ENCODE data around the gene TTLL11.
"Not testable (repeated sequence)": the region's sequence is repeated elsewhere in the genome, so short reads cannot be mapped to it uniquely, and the experiment has no call there.

Gene TTLL11

DNA sequence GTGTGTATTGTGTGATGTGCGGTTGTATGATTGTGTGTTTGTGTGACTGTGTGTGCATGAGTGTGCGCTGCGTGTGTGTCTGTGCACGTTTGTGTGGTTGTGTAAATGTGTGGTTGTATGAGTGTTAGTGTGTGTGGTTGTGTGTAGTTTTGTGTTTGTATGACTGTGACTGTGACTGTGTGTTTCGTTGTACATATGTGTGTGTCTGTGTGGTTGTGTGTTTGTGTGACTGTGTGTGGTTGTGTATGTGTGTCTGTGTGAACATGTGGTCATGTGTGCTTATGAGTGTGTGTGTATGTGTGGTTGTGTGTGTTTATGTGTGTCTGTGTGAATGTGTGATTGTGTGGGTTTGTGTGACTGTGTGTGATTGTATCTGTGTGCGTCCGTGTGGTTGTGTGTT is 197.8 kb downstream of the TTLL11 start:
- DNase-seq: peak in 2 of 3 donors; percentile 78 to 93
- WGBS (ENCODE audit: insufficient coverage): 93% methylated on average over 4 of the region's 7 CpGs
- Histone ChIP-seq H3K4me3 (ENCODE audit: control insufficient read depth in 1 of 7, extremely low read depth in 1 of 7, insufficient read depth in 4 of 7, low read depth in 2 of 7, low read length in 6 of 7) (no peak overlapping the region), H3K27ac (ENCODE audit: insufficient read depth in 1 of 2, low read depth in 1 of 2, low read length in 2 of 2, poor library complexity in 1 of 2, severe bottlenecking in 2 of 2) (no peak overlapping the region), H3K9me3 (ENCODE audit: control extremely low read depth in 1 of 5, control insufficient read depth in 4 of 5, insufficient read depth in 2 of 5, low read depth in 1 of 5, low read length in 4 of 5) (peaks cover 0 to 8% (median 4%) of the 10 kb centered on the region in 5 experiments), H3K4me1 (ENCODE audit: control extremely low read depth in 1 of 4, control insufficient read depth in 4 of 4, insufficient read depth in 4 of 4, low read length in 3 of 4) (peaks cover 0 to 4% (median 0%) of the 10 kb centered on the region in 4 experiments), H3K27me3 (replicated peaks in 2 of 5; ENCODE audit: control insufficient read depth in 4 of 5, insufficient read depth in 5 of 5, low read length in 4 of 5) (no peaks in the 10 kb centered on the region), H3K36me3 (ENCODE audit: control insufficient read depth in 4 of 4, insufficient read depth in 4 of 4, low read length in 3 of 4) (no peaks in the 10 kb centered on the region)
- ChIA-PET POLR2A (no interaction called here), CTCF (no interaction called here)

DNA sequence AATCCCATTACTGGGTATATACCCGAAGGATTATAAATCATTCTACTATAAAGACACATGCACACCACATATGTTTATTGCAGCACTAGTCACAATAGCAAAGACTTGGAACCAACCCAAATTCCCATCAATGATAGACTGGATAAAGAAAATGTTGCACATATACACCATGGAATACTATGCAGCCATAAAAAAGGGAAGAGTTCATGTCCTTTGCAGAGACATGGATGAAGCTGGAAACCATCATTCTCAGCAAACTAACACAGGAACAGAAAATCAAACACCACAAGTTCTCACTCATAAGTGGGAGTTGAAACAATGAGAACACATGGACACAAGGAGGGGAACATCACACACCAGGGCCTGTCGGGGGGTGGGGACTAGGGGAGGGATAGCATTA is 198.7 kb downstream of the TTLL11 start:
- H3K27ac ChIP-seq (ENCODE audit: insufficient read depth in 1 of 2, low read depth in 1 of 2, low read length in 2 of 2, poor library complexity in 1 of 2, severe bottlenecking in 2 of 2); H3K36me3 ChIP-seq (ENCODE audit: control insufficient read depth in 4 of 4, insufficient read depth in 4 of 4, low read length in 3 of 4); POLR2A ChIA-PET; H3K4me1 ChIP-seq (ENCODE audit: control extremely low read depth in 1 of 4, control insufficient read depth in 4 of 4, insufficient read depth in 4 of 4, low read length in 3 of 4); H3K4me3 ChIP-seq (ENCODE audit: control insufficient read depth in 1 of 7, extremely low read depth in 1 of 7, insufficient read depth in 4 of 7, low read depth in 2 of 7, low read length in 6 of 7); CTCF ChIA-PET; H3K27me3 ChIP-seq (replicated peaks in 2 of 5; ENCODE audit: control insufficient read depth in 4 of 5, insufficient read depth in 5 of 5, low read length in 4 of 5); DNase-seq; H3K9me3 ChIP-seq (ENCODE audit: control extremely low read depth in 1 of 5, control insufficient read depth in 4 of 5, insufficient read depth in 2 of 5, low read depth in 1 of 5, low read length in 4 of 5): not testable (repeated sequence)
- WGBS (ENCODE audit: insufficient coverage): no CpG with 5 or more reads among the region's 2 CpGs

DNA sequence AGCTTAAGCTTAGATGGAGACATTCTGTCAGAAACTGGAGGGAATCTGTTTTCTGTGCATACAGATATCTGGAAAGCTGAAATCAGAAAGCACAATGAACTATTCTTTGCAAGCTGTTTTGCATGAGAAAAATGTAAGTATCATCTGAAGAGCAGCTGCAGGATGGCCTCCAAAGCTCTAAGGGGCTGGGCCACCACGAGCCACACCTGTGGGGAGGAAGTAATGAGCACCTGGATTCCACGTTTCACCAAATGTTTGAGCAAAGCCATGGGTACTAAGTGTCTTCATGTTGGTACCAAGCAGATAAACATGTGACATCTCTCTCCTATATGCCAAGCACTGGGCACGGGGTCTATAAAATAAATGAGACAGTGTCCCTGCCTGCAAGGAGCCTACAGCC is 199.3 kb downstream of the TTLL11 start:
- Histone ChIP-seq H3K27ac (ENCODE audit: insufficient read depth in 1 of 2, low read depth in 1 of 2, low read length in 2 of 2, poor library complexity in 1 of 2, severe bottlenecking in 2 of 2) (no peak overlapping the region), H3K27me3 (replicated peaks in 2 of 5; ENCODE audit: control insufficient read depth in 4 of 5, insufficient read depth in 5 of 5, low read length in 4 of 5) (no peaks in the 10 kb centered on the region), H3K4me1 (ENCODE audit: control extremely low read depth in 1 of 4, control insufficient read depth in 4 of 4, insufficient read depth in 4 of 4, low read length in 3 of 4) (peaks cover 0 to 4% (median 0%) of the 10 kb centered on the region in 4 experiments), H3K9me3 (ENCODE audit: control extremely low read depth in 1 of 5, control insufficient read depth in 4 of 5, insufficient read depth in 2 of 5, low read depth in 1 of 5, low read length in 4 of 5) (no peaks in the 10 kb centered on the region), H3K36me3 (ENCODE audit: control insufficient read depth in 4 of 4, insufficient read depth in 4 of 4, low read length in 3 of 4) (no peaks in the 10 kb centered on the region), H3K4me3 (ENCODE audit: control insufficient read depth in 1 of 7, extremely low read depth in 1 of 7, insufficient read depth in 4 of 7, low read depth in 2 of 7, low read length in 6 of 7) (no peak overlapping the region)
- POLR2A ChIA-PET: no interaction called here
- CTCF ChIA-PET: no interaction called here
- 94% methylated on average over 2 of the region's 3 CpGs for WGBS (ENCODE audit: insufficient coverage)
- no peak for DNase-seq

DNA sequence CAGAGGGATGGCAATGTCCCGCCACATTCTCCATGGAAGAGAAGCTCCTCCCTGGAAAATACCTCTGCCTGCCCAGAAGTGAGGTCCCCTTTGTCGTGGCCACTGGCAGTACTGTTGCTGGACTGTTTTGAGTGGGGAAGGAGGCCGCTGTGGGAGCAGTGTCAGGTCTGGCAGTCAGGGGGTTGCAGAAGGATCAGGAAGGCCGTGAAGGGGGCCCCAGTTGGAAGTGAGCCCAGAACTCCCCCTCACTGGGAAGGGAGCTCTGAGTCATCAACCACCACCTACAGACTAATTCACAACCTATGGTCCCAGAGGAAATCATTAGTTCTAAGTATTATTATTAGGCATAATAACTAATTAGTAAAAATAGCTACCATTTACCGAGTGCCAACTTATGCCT is 200.4 kb downstream of the TTLL11 start:
- 93% methylated on average over 3 of the region's 5 CpGs for WGBS (ENCODE audit: insufficient coverage)
- ChIA-PET POLR2A (no interaction called here), CTCF (no interaction called here)

GRCh38 chr9:121890746-121891145 is 202.4 kb downstream of the TTLL11 start:
- DNase-seq: no peak
- ChIA-PET CTCF (no interaction called here), POLR2A (no interaction called here)
- H3K27me3 ChIP-seq (replicated peaks in 2 of 5; ENCODE audit: control insufficient read depth in 4 of 5, insufficient read depth in 5 of 5, low read length in 4 of 5): no peaks in the 10 kb centered on the region
- whole genome bisulfite sequencing (ENCODE audit: insufficient coverage): 100% methylated on average over 2 of the region's 2 CpGs
- no peak overlapping the region for H3K4me3 ChIP-seq (ENCODE audit: control insufficient read depth in 1 of 7, extremely low read depth in 1 of 7, insufficient read depth in 4 of 7, low read depth in 2 of 7, low read length in 6 of 7)
- H3K36me3 ChIP-seq (ENCODE audit: control insufficient read depth in 4 of 4, insufficient read depth in 4 of 4, low read length in 3 of 4): no peaks in the 10 kb centered on the region
- H3K9me3 ChIP-seq (ENCODE audit: control extremely low read depth in 1 of 5, control insufficient read depth in 4 of 5, insufficient read depth in 2 of 5, low read depth in 1 of 5, low read length in 4 of 5): no peaks in the 10 kb centered on the region
- H3K27ac ChIP-seq (ENCODE audit: insufficient read depth in 1 of 2, low read depth in 1 of 2, low read length in 2 of 2, poor library complexity in 1 of 2, severe bottlenecking in 2 of 2): no peak overlapping the region
- no peaks in the 10 kb centered on the region for H3K4me1 ChIP-seq (ENCODE audit: control extremely low read depth in 1 of 4, control insufficient read depth in 4 of 4, insufficient read depth in 4 of 4, low read length in 3 of 4)

More for the DNA sequence above, 200.4 kb downstream of the TTLL11 start:
- Histone ChIP-seq H3K27ac (ENCODE audit: insufficient read depth in 1 of 2, low read depth in 1 of 2, low read length in 2 of 2, poor library complexity in 1 of 2, severe bottlenecking in 2 of 2) (no peak overlapping the region), H3K4me3 (ENCODE audit: control insufficient read depth in 1 of 7, extremely low read depth in 1 of 7, insufficient read depth in 4 of 7, low read depth in 2 of 7, low read length in 6 of 7) (no peak overlapping the region), H3K36me3 (ENCODE audit: control insufficient read depth in 4 of 4, insufficient read depth in 4 of 4, low read length in 3 of 4) (no peaks in the 10 kb centered on the region), H3K27me3 (replicated peaks in 2 of 5; ENCODE audit: control insufficient read depth in 4 of 5, insufficient read depth in 5 of 5, low read length in 4 of 5) (no peaks in the 10 kb centered on the region), H3K9me3 (ENCODE audit: control extremely low read depth in 1 of 5, control insufficient read depth in 4 of 5, insufficient read depth in 2 of 5, low read depth in 1 of 5, low read length in 4 of 5) (no peaks in the 10 kb centered on the region), H3K4me1 (ENCODE audit: control extremely low read depth in 1 of 4, control insufficient read depth in 4 of 4, insufficient read depth in 4 of 4, low read length in 3 of 4) (peaks cover 0 to 4% (median 0%) of the 10 kb centered on the region in 4 experiments)
- peak in 1 of 3 donors; percentile 22 for DNase-seq

GRCh38 chr9:121889990-121890563 is 203.0 kb downstream of the TTLL11 start:
- Histone ChIP-seq H3K4me3 (ENCODE audit: control insufficient read depth in 1 of 7, extremely low read depth in 1 of 7, insufficient read depth in 4 of 7, low read depth in 2 of 7, low read length in 6 of 7) (no peak overlapping the region), H3K36me3 (ENCODE audit: control insufficient read depth in 4 of 4, insufficient read depth in 4 of 4, low read length in 3 of 4) (no peaks in the 10 kb centered on the region), H3K27ac (ENCODE audit: insufficient read depth in 1 of 2, low read depth in 1 of 2, low read length in 2 of 2, poor library complexity in 1 of 2, severe bottlenecking in 2 of 2) (no peak overlapping the region), H3K27me3 (replicated peaks in 2 of 5; ENCODE audit: control insufficient read depth in 4 of 5, insufficient read depth in 5 of 5, low read length in 4 of 5) (no peaks in the 10 kb centered on the region), H3K9me3 (ENCODE audit: control extremely low read depth in 1 of 5, control insufficient read depth in 4 of 5, insufficient read depth in 2 of 5, low read depth in 1 of 5, low read length in 4 of 5) (no peaks in the 10 kb centered on the region), H3K4me1 (ENCODE audit: control extremely low read depth in 1 of 4, control insufficient read depth in 4 of 4, insufficient read depth in 4 of 4, low read length in 3 of 4) (peaks cover 0 to 3% (median under 1%) of the 10 kb centered on the region in 4 experiments)
- ChIA-PET POLR2A (no interaction called here), CTCF (no interaction called here)
- no peak for DNase-seq
- WGBS (ENCODE audit: insufficient coverage): 95% methylated on average over 2 of the region's 2 CpGs

DNA sequence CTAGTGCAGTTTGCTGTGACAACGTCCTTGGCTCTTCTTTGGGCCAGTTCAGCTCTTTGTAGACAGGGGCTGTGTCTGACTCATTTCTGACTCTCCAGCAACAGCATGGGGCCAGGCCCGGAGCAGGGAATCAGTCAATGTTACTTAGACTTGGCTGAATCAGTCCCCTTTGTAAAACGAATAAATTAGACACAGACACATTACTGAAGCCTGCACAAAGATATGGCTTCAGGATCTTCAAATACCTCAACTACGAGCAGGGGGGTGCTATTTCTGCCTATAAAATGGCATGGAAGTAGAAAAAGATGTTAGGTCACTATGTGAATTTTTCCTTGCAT is 204.7 kb downstream of the TTLL11 start:
- ChIA-PET POLR2A (no interaction called here), CTCF (no interaction called here)
- WGBS (ENCODE audit: insufficient coverage): 100% methylated on average over 3 of the region's 4 CpGs
- Histone ChIP-seq H3K9me3 (ENCODE audit: control extremely low read depth in 1 of 5, control insufficient read depth in 4 of 5, insufficient read depth in 2 of 5, low read depth in 1 of 5, low read length in 4 of 5) (no peaks in the 10 kb centered on the region), H3K27ac (ENCODE audit: insufficient read depth in 1 of 2, low read depth in 1 of 2, low read length in 2 of 2, poor library complexity in 1 of 2, severe bottlenecking in 2 of 2) (no peak overlapping the region), H3K27me3 (replicated peaks in 2 of 5; ENCODE audit: control insufficient read depth in 4 of 5, insufficient read depth in 5 of 5, low read length in 4 of 5) (no peaks in the 10 kb centered on the region), H3K36me3 (ENCODE audit: control insufficient read depth in 4 of 4, insufficient read depth in 4 of 4, low read length in 3 of 4) (no peaks in the 10 kb centered on the region), H3K4me3 (ENCODE audit: control insufficient read depth in 1 of 7, extremely low read depth in 1 of 7, insufficient read depth in 4 of 7, low read depth in 2 of 7, low read length in 6 of 7) (no peak overlapping the region), H3K4me1 (ENCODE audit: control extremely low read depth in 1 of 4, control insufficient read depth in 4 of 4, insufficient read depth in 4 of 4, low read length in 3 of 4) (peaks cover 0 to 5% (median 3%) of the 10 kb centered on the region in 4 experiments)
- DNase-seq: no peak

Measured in common myeloid progenitor, CD34-positive (primary cell).